PC-9 (cell line): ENCODE measurements around the gene SYNDIG1.

Experiments
- CTCF ChIP-seq: fragments of 200-600 bp; sonication (generic); conservative IDR thresholded peaks from 2 replicates; pipeline ENCODE4 v1.6.1; 2017; ENCODE audit warnings: mixed run types, antibody characterized with exemption, mild to moderate bottlenecking, moderate library complexity
- EZH2 ChIP-seq: fragments of 200-600 bp; sonication (generic); IDR thresholded peaks from 2 replicates; pipeline ENCODE4 v1.8.0; 2017; ENCODE audit warnings: antibody characterized with exemption, low read depth

- TF ChIP-seq CTCF (no peak), EZH2 (no peak)
Observed at GRCh38 chr20:24610341-24611115, 141.1 kb downstream of the SYNDIG1 start.
